ENCODE measurements around the gene MYBPC2. TPM values are rescaled to one million over a fixed set of nuclear protein-coding genes. Genes with fewer than 3 reads are reported as not detected.

The MYBPC2 gene
- total RNA-seq, 4 donors from 2014 or later: 358 to 988 (median 442) TPM

DNA sequence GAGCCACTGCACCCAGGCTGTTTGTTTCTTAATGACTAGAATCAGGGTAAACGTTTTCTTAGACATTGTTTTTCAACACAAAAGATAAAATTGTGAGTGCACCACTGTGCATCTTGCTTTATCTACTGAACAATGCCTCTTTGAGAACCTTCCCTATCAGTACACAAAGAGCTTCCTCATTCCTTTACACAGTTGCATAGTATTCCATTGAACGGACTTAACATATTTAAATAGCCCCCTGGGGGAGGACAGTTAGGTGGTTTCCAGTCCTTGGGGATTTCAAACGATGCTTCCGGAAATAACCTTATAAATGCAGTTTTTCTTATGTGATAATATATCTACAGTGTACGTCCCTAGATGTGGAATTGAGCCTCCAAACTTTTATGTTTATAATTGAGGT lies 39.9 kb upstream of the MYBPC2 start:
- TF ChIP-seq, protein P1, sequence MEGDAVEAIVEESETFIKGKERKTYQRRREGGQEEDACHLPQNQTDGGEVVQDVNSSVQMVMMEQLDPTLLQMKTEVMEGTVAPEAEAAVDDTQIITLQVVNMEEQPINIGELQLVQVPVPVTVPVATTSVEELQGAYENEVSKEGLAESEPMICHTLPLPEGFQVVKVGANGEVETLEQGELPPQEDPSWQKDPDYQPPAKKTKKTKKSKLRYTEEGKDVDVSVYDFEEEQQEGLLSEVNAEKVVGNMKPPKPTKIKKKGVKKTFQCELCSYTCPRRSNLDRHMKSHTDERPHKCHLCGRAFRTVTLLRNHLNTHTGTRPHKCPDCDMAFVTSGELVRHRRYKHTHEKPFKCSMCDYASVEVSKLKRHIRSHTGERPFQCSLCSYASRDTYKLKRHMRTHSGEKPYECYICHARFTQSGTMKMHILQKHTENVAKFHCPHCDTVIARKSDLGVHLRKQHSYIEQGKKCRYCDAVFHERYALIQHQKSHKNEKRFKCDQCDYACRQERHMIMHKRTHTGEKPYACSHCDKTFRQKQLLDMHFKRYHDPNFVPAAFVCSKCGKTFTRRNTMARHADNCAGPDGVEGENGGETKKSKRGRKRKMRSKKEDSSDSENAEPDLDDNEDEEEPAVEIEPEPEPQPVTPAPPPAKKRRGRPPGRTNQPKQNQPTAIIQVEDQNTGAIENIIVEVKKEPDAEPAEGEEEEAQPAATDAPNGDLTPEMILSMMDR (IDR thresholded peaks at IDR 0.05 in 4 of 5, conservative IDR thresholded peaks at IDR 0.05 in 1 of 5): no peak
- no peak for TF ChIP-seq POLR2A (IDR thresholded peaks at IDR 0.05)
- in situ Hi-C loops (cut with MboI; ENCODE audit: low sequenced_read_pairs in 4 of 4) (no loop called here), intact Hi-C loops (cut with DNase I; ENCODE audit: low total_unique reads) (no loop called here)
- DNase-seq (no peak), ATAC-seq (no peak)
- Histone ChIP-seq H3K36me3 (no peaks in the 10 kb centered on the region), H3K4me3 (no peak overlapping the region), H3K27me3 (no peaks in the 10 kb centered on the region), H3K9me3 (no peaks in the 10 kb centered on the region), H3K27ac (no peak overlapping the region), H3K4me1 (no peaks in the 10 kb centered on the region)

DNA sequence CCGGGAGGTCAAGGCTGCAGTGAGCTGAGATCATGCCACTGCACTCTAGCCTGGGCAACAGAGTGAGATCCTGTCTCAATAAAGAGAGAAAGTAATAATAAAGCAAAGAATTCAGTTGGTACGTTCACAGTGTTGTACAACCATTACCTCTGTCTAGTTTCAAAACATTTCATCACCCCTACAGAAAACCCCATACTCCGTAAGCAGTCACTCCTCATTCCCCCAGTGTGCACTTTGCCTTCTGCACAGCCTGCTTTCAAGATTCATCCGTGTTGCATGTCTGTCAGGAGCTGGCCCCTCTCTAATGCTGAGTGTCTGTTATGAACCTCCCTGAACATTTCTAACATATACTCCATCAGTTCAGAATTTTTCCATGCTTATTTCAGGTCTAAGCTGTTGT lies 39.1 kb upstream of the MYBPC2 start:
- no peaks in the 10 kb centered on the region for H3K4me1 ChIP-seq
- no peak overlapping the region for H3K4me3 ChIP-seq
- H3K27me3 ChIP-seq: no peaks in the 10 kb centered on the region
- no peak for ATAC-seq
- no peak for DNase-seq
- no peaks in the 10 kb centered on the region for H3K9me3 ChIP-seq
- H3K36me3 ChIP-seq: no peaks in the 10 kb centered on the region
- no peak for TF ChIP-seq POLR2A (IDR thresholded peaks at IDR 0.05)
- TF ChIP-seq, protein P1 (IDR thresholded peaks at IDR 0.05 in 4 of 5, conservative IDR thresholded peaks at IDR 0.05 in 1 of 5): no peak
- in situ Hi-C loops (cut with MboI; ENCODE audit: low sequenced_read_pairs in 4 of 4): no loop called here
- no peak overlapping the region for H3K27ac ChIP-seq
- intact Hi-C loops (cut with DNase I; ENCODE audit: low total_unique reads): no loop called here

DNA sequence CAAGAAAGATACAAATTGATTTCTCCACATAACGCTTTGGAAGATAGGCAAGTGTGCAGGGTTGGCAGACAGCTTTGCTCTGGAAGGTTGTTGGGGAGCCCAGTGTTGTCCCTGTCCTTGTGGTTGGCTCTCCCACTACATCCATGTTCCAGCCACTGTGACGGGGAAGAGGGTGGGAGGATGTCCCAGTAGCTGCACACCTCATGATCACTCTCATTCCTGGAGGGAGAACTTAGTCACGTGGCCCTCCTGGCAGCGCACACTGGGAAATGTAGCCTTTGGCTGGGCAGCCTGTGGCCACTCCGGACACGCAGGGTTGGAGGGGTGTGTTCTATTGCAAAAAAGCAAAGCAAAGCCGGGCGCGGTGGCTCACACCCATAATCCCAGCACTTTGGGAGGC lies 38.7 kb upstream of the MYBPC2 start:
- Histone ChIP-seq H3K36me3 (no peaks in the 10 kb centered on the region), H3K27ac (no peak overlapping the region), H3K27me3 (no peaks in the 10 kb centered on the region), H3K4me1 (no peaks in the 10 kb centered on the region), H3K4me3 (no peak overlapping the region), H3K9me3 (no peaks in the 10 kb centered on the region)
- in situ Hi-C loops (cut with MboI; ENCODE audit: low sequenced_read_pairs in 4 of 4) (no loop called here), intact Hi-C loops (cut with DNase I; ENCODE audit: low total_unique reads) (no loop called here)
- no peak for TF ChIP-seq POLR2A (IDR thresholded peaks at IDR 0.05)
- TF ChIP-seq, protein P1 (IDR thresholded peaks at IDR 0.05 in 4 of 5, conservative IDR thresholded peaks at IDR 0.05 in 1 of 5): no peak
- DNase-seq (no peak), ATAC-seq (peak in 1 of 2 donors; percentile 30)

DNA sequence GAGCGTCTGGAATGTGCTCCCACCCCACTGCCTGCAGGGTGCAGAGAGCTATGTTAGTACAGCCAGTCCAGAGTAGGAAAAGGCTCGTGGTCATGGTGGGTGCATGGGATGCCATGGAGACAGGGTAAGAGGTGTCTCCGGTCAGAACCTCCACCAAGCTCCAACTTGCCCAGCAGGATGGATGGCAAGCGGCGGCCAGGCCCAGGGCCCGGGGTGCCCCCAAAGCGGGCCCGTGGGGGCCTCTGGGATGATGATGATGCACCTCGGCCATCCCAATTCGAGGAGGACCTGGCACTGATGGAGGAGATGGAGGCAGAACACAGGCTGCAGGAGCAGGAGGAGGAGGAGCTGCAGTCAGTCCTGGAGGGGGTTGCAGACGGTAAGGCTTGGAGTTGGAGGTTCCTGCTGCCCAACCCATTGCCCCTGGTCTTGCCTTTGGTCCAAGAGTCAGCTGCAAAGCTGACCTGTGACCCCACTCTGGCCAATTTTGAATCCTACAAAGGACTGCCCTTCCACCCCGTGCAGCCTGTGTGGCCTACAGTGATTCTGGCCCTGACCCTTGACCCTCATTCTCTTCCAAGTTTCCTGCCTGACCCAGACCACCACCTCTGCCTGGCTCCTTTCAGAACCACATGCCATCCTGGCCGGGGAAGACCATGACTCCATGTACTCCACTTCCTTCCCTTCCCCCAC lies 33.9 kb upstream of the MYBPC2 start:
- intact Hi-C loops (cut with DNase I; ENCODE audit: low total_unique reads): no loop called here
- ATAC-seq: no peak
- no peaks in the 10 kb centered on the region for H3K9me3 ChIP-seq
- no peaks in the 10 kb centered on the region for H3K27me3 ChIP-seq
- TF ChIP-seq, protein P1 (IDR thresholded peaks at IDR 0.05 in 4 of 5, conservative IDR thresholded peaks at IDR 0.05 in 1 of 5): no peak
- TF ChIP-seq POLR2A (IDR thresholded peaks at IDR 0.05): no peak
- no peak for DNase-seq
- H3K4me1 ChIP-seq: no peaks in the 10 kb centered on the region
- no peak overlapping the region for H3K4me3 ChIP-seq
- no peak overlapping the region for H3K27ac ChIP-seq
- in situ Hi-C loops (cut with MboI; ENCODE audit: low sequenced_read_pairs in 4 of 4): no loop called here
- peaks cover 0 to 8% of the 10 kb centered on the region in 2 donors for H3K36me3 ChIP-seq

DNA sequence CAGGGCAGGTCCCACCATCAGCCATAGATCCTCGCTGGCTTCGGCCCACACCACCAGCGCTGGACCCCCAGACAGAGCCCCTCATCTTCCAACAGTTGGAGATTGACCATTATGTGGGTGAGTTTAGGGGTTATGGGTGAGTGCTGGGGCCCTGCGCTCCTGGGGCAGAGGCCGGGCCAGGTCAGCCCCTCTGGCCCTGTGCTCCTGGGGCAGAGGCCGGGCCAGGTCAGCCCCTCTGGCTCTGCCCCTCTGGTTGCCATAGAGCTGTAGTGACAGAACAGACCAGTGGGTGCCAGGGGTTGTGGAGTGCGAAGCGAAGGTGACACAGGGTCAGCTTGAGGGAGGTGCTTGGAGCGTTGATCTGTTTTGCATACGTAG lies 33.3 kb upstream of the MYBPC2 start:
- Histone ChIP-seq H3K4me3 (no peak overlapping the region), H3K27me3 (no peaks in the 10 kb centered on the region), H3K36me3 (peaks cover 0 to 8% of the 10 kb centered on the region in 2 donors), H3K27ac (no peak overlapping the region), H3K4me1 (no peaks in the 10 kb centered on the region), H3K9me3 (no peaks in the 10 kb centered on the region)
- ATAC-seq: no peak
- DNase-seq: no peak
- no peak for TF ChIP-seq POLR2A (IDR thresholded peaks at IDR 0.05)
- TF ChIP-seq, protein P1 (IDR thresholded peaks at IDR 0.05 in 4 of 5, conservative IDR thresholded peaks at IDR 0.05 in 1 of 5): no peak
- intact Hi-C loops (cut with DNase I; ENCODE audit: low total_unique reads): no loop called here
- in situ Hi-C loops (cut with MboI; ENCODE audit: low sequenced_read_pairs in 4 of 4): no loop called here
